Measurements from ENCODE around the gene BRWD1.

The BRWD1 gene

DNA sequence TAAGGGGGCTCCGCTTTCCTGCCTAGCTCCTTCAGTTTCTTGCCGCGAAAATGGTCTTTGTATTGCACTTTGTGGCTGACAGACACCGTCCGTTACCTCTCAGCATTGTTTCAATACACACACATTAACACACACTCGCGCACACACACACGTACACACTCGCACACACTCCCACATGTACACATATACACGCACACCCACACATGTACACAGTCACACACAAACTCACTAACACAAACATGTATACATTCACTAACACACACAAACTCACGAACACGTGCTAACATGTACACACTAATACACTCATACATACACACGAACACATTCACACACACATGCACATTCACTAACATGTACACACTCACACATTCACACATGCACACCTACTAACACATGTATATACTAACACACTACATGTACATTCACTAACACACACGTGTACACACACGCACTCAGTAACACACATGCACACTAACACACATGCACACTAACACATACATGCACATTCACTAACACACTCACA, 179.1 kb downstream of the BRWD1 start:
- Histone ChIP-seq H4K20me1 (ENCODE audit: insufficient read depth) (no peaks in the 10 kb centered on the region), H3K36me3 (ENCODE audit: insufficient read depth) (no peaks in the 10 kb centered on the region), H3K4me2 (no peak overlapping the region), H3K27ac (no peak overlapping the region), H3K4me1 (ENCODE audit: low read depth, poor library complexity, severe bottlenecking) (no peaks in the 10 kb centered on the region), H3K27me3 (ENCODE audit: insufficient read depth, low read depth) (no peaks in the 10 kb centered on the region), H3K79me2 (ENCODE audit: insufficient read depth, low read depth) (no peaks in the 10 kb centered on the region), H3K4me3 (IDR thresholded peaks at IDR 0.05; ENCODE audit: insufficient read depth, low read depth, low read length) (no peak overlapping the region), H3K9ac (no peak overlapping the region), H2AFZ (ENCODE audit: low read depth) (no peak overlapping the region)
- TF ChIP-seq, protein P1, sequence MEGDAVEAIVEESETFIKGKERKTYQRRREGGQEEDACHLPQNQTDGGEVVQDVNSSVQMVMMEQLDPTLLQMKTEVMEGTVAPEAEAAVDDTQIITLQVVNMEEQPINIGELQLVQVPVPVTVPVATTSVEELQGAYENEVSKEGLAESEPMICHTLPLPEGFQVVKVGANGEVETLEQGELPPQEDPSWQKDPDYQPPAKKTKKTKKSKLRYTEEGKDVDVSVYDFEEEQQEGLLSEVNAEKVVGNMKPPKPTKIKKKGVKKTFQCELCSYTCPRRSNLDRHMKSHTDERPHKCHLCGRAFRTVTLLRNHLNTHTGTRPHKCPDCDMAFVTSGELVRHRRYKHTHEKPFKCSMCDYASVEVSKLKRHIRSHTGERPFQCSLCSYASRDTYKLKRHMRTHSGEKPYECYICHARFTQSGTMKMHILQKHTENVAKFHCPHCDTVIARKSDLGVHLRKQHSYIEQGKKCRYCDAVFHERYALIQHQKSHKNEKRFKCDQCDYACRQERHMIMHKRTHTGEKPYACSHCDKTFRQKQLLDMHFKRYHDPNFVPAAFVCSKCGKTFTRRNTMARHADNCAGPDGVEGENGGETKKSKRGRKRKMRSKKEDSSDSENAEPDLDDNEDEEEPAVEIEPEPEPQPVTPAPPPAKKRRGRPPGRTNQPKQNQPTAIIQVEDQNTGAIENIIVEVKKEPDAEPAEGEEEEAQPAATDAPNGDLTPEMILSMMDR (conservative IDR thresholded peaks at IDR 0.05; ENCODE audit: low read depth, low read length) = no peak

Data from KMS-11 (cell line).